Psoas muscle (tissue), 8 donors: ENCODE data around the gene CASQ2. TPM values are rescaled to one million over a fixed set of nuclear protein-coding genes. Genes with fewer than 3 reads are reported as not detected.
"Not testable (repeated sequence)": the region's sequence is repeated elsewhere in the genome, so short reads cannot be mapped to it uniquely, and the experiment has no call there.

Experiments used
- ATAC-seq, 4 donors: fragments of 200-7000 bp; cut with Tn5 transposase; one replicate each; pipeline ENCODE4 v1.9.1; 2020; ENCODE audit warnings: moderate library complexity in 3 of 4, mild to moderate bottlenecking in 2 of 4
- DNase-seq, 2 donors: peaks; one replicate each; pipeline ENCODE4 v3.0.0-alpha.2; 2020
- H3K27ac ChIP-seq: fragments of 200-600 bp; one replicate; pipeline ENCODE4 v1.8.0; 2022
- H3K27me3 ChIP-seq, 3 donors: fragments of 200-600 bp in 1 of 3; one replicate each; pipeline versions ENCODE4 v1.6.1 to v1.8.0; 2013 to 2022; ENCODE audit warnings: low read length in 2 of 3, mild to moderate bottlenecking in 2 of 3, moderate library complexity in 1 of 3; ENCODE audit not compliant: insufficient read depth in 3 of 3
- H3K36me3 ChIP-seq, 2 donors: fragments of 200-600 bp in 1 of 2; one replicate each; pipeline versions ENCODE4 v1.6.1 to v1.8.0; 2013 to 2022; ENCODE audit warnings: low read depth in 1 of 2, mild to moderate bottlenecking in 1 of 2, moderate library complexity in 1 of 2; ENCODE audit not compliant: insufficient read depth in 1 of 2
- H3K4me1 ChIP-seq: fragments of 200-600 bp; one replicate; pipeline ENCODE4 v1.8.0; 2022
- H3K4me3 ChIP-seq: fragments of 200-600 bp; one replicate; pipeline ENCODE4 v1.8.0; 2022; ENCODE audit warnings: mild to moderate bottlenecking
- H3K9me3 ChIP-seq: fragments of 200-600 bp; one replicate; pipeline ENCODE4 v1.8.0; 2022
- WGBS, 3 donors: extraction: QIAGEN DNeasy Blood & Tissue Kit; methylation state at CpG; one replicate each; pipeline versions ENCODE4 v1.1.6 to v1.1.7; 2013; 5-methylcytosine and 5-hydroxymethylcytosine counted together
- intact Hi-C, 2 donors: fragments of 100-400 bp; cut with DNase I; formaldehyde crosslinking; loops; one replicate each; pipeline versions ENCODE4 v1.11.0 to v1.14.2; 2022
- polyA plus RNA-seq, 3 donors: library from polyadenylated mRNA; stranded (reverse); fragments of 200-250 nt; gene quantifications; one replicate each; pipeline ENCODE4 v1.2.3, GENCODE V29; 2013
- total RNA-seq, 4 donors: library from RNA; stranded (reverse); fragmentation: NEBNext Ultra II Directional in 2 of 4; extraction: Animal tissue kit (Norgen Biotek cat#: 25700) in 2 of 4; gene quantifications; one replicate each; pipeline versions ENCODE4 v1.2.1 to v1.2.4, GENCODE V29; 2021 to 2023
- TF ChIP-seq, protein P1 (sequence below): fragments of 200-600 bp; IDR thresholded peaks from one replicate; pipeline ENCODE4 v1.8.0; 2022; ENCODE audit warnings: antibody characterized with exemption
- donor health status: healthy with polysubstance abuse.
- donor health status: DM: no; HTN: no; CAD: no; lungs with moderate emphysema.
- donor health status: Bipolar disorder and iron deficiency.
- donor health status: healthy.
- donor health status: DM: yes; HTN: yes; CAD: no.
- donor health status: DM: no; HTN: no; CAD: no.
- donor health status: DM: no; HTN: no; CAD: no.
- donor health status: DM: yes; HTN: yes; CAD: no.

CASQ2 gene
- total and polyA plus RNA-seq, 7 donors: 56.4 to 271 (median 84.0) TPM

DNA sequence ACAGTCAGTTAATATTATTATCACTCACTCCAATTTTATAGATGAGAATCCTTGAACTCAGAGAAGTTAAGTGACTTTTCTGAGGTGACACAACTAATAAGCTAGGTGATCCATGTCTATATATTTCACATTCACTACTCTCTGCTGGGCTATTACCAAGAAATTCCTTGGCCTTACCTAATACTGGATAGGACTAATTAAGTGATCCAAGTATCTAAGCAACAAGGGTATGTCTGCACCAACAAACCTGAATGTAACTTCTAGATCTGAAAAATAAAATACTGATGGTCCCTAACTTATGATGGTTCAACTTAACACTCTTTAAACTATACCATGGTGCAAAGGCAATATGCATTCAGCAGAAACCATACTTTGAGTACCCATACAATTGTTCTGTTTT lies 14.8 kb upstream of the CASQ2 start:
- TF ChIP-seq, protein P1, sequence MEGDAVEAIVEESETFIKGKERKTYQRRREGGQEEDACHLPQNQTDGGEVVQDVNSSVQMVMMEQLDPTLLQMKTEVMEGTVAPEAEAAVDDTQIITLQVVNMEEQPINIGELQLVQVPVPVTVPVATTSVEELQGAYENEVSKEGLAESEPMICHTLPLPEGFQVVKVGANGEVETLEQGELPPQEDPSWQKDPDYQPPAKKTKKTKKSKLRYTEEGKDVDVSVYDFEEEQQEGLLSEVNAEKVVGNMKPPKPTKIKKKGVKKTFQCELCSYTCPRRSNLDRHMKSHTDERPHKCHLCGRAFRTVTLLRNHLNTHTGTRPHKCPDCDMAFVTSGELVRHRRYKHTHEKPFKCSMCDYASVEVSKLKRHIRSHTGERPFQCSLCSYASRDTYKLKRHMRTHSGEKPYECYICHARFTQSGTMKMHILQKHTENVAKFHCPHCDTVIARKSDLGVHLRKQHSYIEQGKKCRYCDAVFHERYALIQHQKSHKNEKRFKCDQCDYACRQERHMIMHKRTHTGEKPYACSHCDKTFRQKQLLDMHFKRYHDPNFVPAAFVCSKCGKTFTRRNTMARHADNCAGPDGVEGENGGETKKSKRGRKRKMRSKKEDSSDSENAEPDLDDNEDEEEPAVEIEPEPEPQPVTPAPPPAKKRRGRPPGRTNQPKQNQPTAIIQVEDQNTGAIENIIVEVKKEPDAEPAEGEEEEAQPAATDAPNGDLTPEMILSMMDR: no peak
- ATAC-seq (peak in 2 of 4 donors; percentile 16 to 32), DNase-seq (no peak)
- intact Hi-C loops: no loop called here
- H3K27me3 ChIP-seq: no peaks in the 10 kb centered on the region
- H3K36me3 ChIP-seq: no peaks in the 10 kb centered on the region
- peak overlapping the region; percentile 58 for H3K27ac ChIP-seq
- no peak overlapping the region for H3K4me3 ChIP-seq
- H3K4me1 ChIP-seq: peaks cover 15% of the 10 kb centered on the region
- H3K9me3 ChIP-seq: peaks cover 5% of the 10 kb centered on the region

DNA sequence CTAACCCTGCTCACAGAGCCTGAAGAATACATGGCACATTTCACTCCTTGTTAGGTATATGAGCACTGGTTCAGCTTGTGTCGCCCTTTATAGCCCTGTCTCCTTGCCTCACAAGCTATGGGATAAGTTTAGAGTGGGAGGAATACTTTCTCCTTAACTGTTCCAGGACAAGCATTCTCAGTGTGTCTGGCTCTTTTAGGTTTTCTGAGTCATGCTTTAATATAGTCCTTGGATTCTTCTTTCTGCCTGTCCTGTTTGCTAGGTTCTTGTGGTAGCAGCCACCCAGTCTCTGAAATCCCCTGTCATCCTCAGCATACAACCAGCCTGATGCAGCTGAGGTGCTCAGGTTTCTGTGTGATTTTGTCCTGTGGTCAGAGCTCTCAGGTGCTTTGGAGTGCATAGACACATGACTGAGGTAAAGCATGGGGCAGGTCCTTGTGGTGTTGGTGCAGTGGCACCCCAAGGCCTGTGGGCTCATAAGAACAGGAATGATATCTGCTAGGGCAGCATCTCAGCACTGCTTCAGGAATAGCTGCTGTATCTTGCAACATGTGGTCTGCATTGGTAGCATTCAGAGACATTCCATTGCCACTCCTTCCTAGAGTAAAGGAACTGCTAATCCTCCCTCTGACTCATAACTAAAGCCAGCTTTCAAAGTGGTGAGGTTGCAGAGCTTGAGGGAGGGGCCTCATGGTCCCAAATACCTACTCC lies 14.2 kb upstream of the CASQ2 start:
- 40 to 83% (median 62%) methylated on average over 1 of the region's 1 CpG for WGBS, 3 donors
- H3K4me1 ChIP-seq: peaks cover 15% of the 10 kb centered on the region
- DNase-seq (no peak), ATAC-seq (peak; percentile 88 to 95 (median 94))
- H3K9me3 ChIP-seq: peaks cover under 1% of the 10 kb centered on the region
- peak overlapping the region; percentile 58 for H3K27ac ChIP-seq
- H3K36me3 ChIP-seq: no peaks in the 10 kb centered on the region
- no peak overlapping the region for H3K4me3 ChIP-seq
- intact Hi-C loops: no loop called here
- H3K27me3 ChIP-seq: no peaks in the 10 kb centered on the region
- TF ChIP-seq, protein P1: no peak

DNA sequence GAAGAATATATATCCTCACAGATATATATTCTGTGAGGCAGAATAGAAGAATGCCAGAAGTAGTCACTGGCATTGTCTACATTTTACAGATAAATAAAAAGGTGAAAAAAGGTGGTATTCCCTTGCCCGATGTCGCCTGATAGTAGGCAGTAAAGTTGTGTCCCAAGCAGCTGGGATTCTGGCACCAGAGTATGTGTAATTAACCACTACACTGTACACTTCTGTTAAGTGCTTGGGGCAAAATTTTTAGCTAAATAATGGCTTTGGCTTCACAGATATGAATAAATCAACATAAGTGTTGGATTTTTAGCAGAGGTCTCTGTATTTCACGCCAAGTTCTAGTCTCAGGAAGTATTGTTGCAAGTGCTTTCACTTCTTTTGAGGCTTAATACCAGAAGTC lies 13.3 kb upstream of the CASQ2 start:
- Histone ChIP-seq H3K4me3 (no peak overlapping the region), H3K9me3 (no peaks in the 10 kb centered on the region), H3K27ac (peak overlapping the region; percentile 58), H3K36me3 (no peaks in the 10 kb centered on the region), H3K27me3 (no peaks in the 10 kb centered on the region), H3K4me1 (peaks cover 15% of the 10 kb centered on the region)
- TF ChIP-seq, protein P1: no peak
- no peak for ATAC-seq
- intact Hi-C loops: no loop called here
- no peak for DNase-seq
- 90 to 94% (median 90%) methylated on average over 3 of the region's 3 CpGs for WGBS, 3 donors

DNA sequence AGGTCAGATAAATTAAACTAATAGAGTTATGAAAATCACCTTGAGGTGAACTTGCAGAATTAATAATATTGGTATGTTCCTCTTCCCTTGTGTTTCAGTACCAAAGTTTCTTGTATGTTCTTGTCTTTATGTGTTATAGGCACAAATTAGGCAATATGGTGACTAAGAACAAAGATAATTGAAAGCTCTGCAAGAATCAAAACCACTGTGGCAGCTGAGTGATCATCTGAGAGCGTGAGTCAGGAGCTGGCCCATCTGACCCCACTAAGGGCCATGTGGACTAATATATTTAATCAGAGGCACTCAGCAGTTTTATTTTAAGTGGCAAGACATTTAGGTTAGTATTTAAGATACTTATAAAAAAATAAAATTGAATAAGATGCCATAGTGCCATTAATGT lies 12.8 kb upstream of the CASQ2 start:
- no peaks in the 10 kb centered on the region for H3K9me3 ChIP-seq
- TF ChIP-seq, protein P1: no peak
- 83 to 96% (median 94%) methylated on average over 1 of the region's 1 CpG for WGBS, 3 donors
- peaks cover 15% of the 10 kb centered on the region for H3K4me1 ChIP-seq
- H3K4me3 ChIP-seq: no peak overlapping the region
- DNase-seq (no peak), ATAC-seq (peak; percentile 56 to 66 (median 61))
- peak overlapping the region; percentile 58 for H3K27ac ChIP-seq
- H3K36me3 ChIP-seq: no peaks in the 10 kb centered on the region
- no peaks in the 10 kb centered on the region for H3K27me3 ChIP-seq
- intact Hi-C loops: no loop called here

- ATAC-seq, DNase-seq, H3K4me3 ChIP-seq, H3K36me3 ChIP-seq, H3K27me3 ChIP-seq, H3K9me3 ChIP-seq, H3K27ac ChIP-seq, intact Hi-C loops: not testable (repeated sequence)
- WGBS, 3 donors: 45 to 83% (median 71%) methylated on average over 2 of the region's 2 CpGs
- peaks cover 15% of the 10 kb centered on the region for H3K4me1 ChIP-seq
Observed at GRCh38 chr1:115780655-115781054, 12.1 kb upstream of the CASQ2 start.

DNA sequence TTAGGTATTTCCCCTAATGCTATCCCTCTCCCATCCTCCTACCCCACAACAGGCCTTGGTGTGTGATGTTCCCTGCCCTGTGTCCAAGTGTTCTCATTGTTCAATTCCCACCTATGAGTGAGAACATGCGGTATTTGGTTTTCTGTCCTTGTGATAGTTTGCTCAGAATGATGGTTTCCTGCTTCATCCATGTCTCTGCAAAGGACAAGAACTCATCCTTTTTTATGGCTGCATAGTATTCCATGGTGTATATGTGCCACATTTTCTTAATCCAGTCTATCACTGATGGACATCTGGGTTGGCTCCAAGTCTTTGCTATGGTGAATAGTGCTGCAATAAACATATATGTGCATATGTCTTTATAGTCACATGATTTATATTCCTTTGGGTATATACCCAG lies 10.6 kb upstream of the CASQ2 start:
- WGBS, 3 donors: 93 to 100% (median 100%) methylated on average over 1 of the region's 1 CpG
- H3K27me3 ChIP-seq, H3K9me3 ChIP-seq, DNase-seq, H3K27ac ChIP-seq, intact Hi-C loops, H3K36me3 ChIP-seq, H3K4me3 ChIP-seq, ATAC-seq: not testable (repeated sequence)
- H3K4me1 ChIP-seq: peaks cover 15% of the 10 kb centered on the region
